Mesenchymal stem cell (in vitro differentiated cells and primary cell): ENCODE data around the gene MYO10.

Source experiments
- DNase-seq: peaks from one replicate; pipeline ENCODE4 v3.0.0-alpha.2; 2013
- H2AFZ ChIP-seq: one replicate; pipeline ENCODE4 v1.6.1; 2013; ENCODE audit warnings: low read depth, mild to moderate bottlenecking, control low read depth, inconsistent platforms, low read length, moderate library complexity
- H2AK5ac ChIP-seq: 2 replicates; pipeline ENCODE4 v1.6.1; 2013; ENCODE audit warnings: low read length, moderate library complexity, mild to moderate bottlenecking, inconsistent platforms; ENCODE audit not compliant: severe bottlenecking
- H2BK120ac ChIP-seq: one replicate; pipeline ENCODE4 v1.6.1; 2013; ENCODE audit warnings: low read depth, mild to moderate bottlenecking, inconsistent platforms, low read length, moderate library complexity
- H2BK12ac ChIP-seq, 2 experiments: one replicate each; pipeline ENCODE4 v1.6.1; 2013; ENCODE audit warnings: inconsistent platforms in 2 of 2, low read length in 2 of 2, mild to moderate bottlenecking in 2 of 2, moderate library complexity in 2 of 2, control low read depth in 1 of 2
- H2BK15ac ChIP-seq: one replicate; pipeline ENCODE4 v1.6.1; 2013; ENCODE audit warnings: mild to moderate bottlenecking, low read depth, inconsistent platforms; ENCODE audit not compliant: poor library complexity, severe bottlenecking
- H2BK5ac ChIP-seq: 2 replicates; pipeline ENCODE4 v1.6.1; 2013; ENCODE audit warnings: low read depth, mild to moderate bottlenecking, low read length, control low read depth, inconsistent platforms; ENCODE audit not compliant: poor library complexity, severe bottlenecking
- H3K14ac ChIP-seq, 2 experiments: one replicate each; pipeline ENCODE4 v1.6.1; 2013; ENCODE audit warnings: inconsistent platforms in 2 of 2, low read length in 2 of 2, control low read depth in 1 of 2, mild to moderate bottlenecking in 1 of 2, moderate library complexity in 1 of 2
- H3K18ac ChIP-seq, 2 experiments: one replicate each; pipeline ENCODE4 v1.6.1; 2013; ENCODE audit warnings: inconsistent platforms in 2 of 2, low read length in 2 of 2, control low read depth in 1 of 2, low read depth in 1 of 2, mild to moderate bottlenecking in 1 of 2
- H3K23ac ChIP-seq, 2 experiments: one replicate each; pipeline ENCODE4 v1.6.1; 2013; ENCODE audit warnings: inconsistent platforms in 2 of 2, low read length in 2 of 2, mild to moderate bottlenecking in 2 of 2, moderate library complexity in 2 of 2, control low read depth in 1 of 2
- H3K27ac ChIP-seq: 2 replicates; pipeline ENCODE4 v1.5.1; 2013; ENCODE audit warnings: mild to moderate bottlenecking, moderate library complexity, low read length, control low read depth, inconsistent platforms; ENCODE audit not compliant: poor library complexity, severe bottlenecking
- H3K27me3 ChIP-seq, 2 experiments: 2 replicates each; pipeline versions ENCODE4 v1.6.1 to v1.7.0; 2013; ENCODE audit warnings: low read length in 2 of 2, mild to moderate bottlenecking in 2 of 2, moderate library complexity in 2 of 2, control low read depth in 1 of 2, inconsistent platforms in 1 of 2; ENCODE audit not compliant: control insufficient read depth in 1 of 2, insufficient read depth in 1 of 2
- H3K36me3 ChIP-seq, 2 experiments: 2 replicates each; pipeline versions ENCODE4 v1.6.1 to v1.7.0; 2013; ENCODE audit warnings: low read length in 2 of 2, control low read depth in 1 of 2, inconsistent platforms in 1 of 2, low read depth in 1 of 2, mild to moderate bottlenecking in 1 of 2; ENCODE audit not compliant: insufficient read depth in 2 of 2, control insufficient read depth in 1 of 2
- H3K4ac ChIP-seq, 2 experiments: one replicate each; pipeline ENCODE4 v1.6.1; 2013; ENCODE audit warnings: inconsistent platforms in 2 of 2, low read length in 2 of 2, mild to moderate bottlenecking in 2 of 2, moderate library complexity in 2 of 2, control low read depth in 1 of 2, low read depth in 1 of 2
- H3K4me1 ChIP-seq: 2 replicates; pipeline ENCODE4 v1.6.1; 2013; ENCODE audit warnings: low read depth, low read length, control low read depth; ENCODE audit not compliant: control insufficient read depth, insufficient read depth
- H3K4me2 ChIP-seq: 2 replicates; pipeline ENCODE4 v1.6.1; 2013; ENCODE audit warnings: low read length, mild to moderate bottlenecking, inconsistent platforms; ENCODE audit not compliant: poor library complexity, severe bottlenecking
- H3K4me3 ChIP-seq, 2 experiments: 2 replicates each; pipeline versions ENCODE4 v1.5.1 to v1.7.0; 2013; ENCODE audit warnings: low read length in 2 of 2, mild to moderate bottlenecking in 2 of 2, control low read depth in 1 of 2, low read depth in 1 of 2; ENCODE audit not compliant: insufficient read depth in 1 of 2
- H3K79me1 ChIP-seq: replicated peaks from 2 replicates; pipeline ENCODE4 v1.6.1; 2013; ENCODE audit warnings: mild to moderate bottlenecking, control low read depth, low read length, inconsistent platforms; ENCODE audit not compliant: poor library complexity, severe bottlenecking
- H3K9ac ChIP-seq: 2 replicates; pipeline ENCODE4 v1.7.0; 2013; ENCODE audit warnings: mild to moderate bottlenecking, low read length, moderate library complexity
- H3K9me3 ChIP-seq: 2 replicates; pipeline ENCODE4 v1.7.0; 2013; ENCODE audit warnings: mild to moderate bottlenecking, low read length; ENCODE audit not compliant: control insufficient read depth
- H4K8ac ChIP-seq: one replicate; pipeline ENCODE4 v1.6.1; 2013; ENCODE audit warnings: inconsistent platforms, mild to moderate bottlenecking, low read length, moderate library complexity
- H4K91ac ChIP-seq: one replicate; pipeline ENCODE4 v1.6.1; 2013; ENCODE audit warnings: mild to moderate bottlenecking, low read length, inconsistent platforms
- WGBS: methylation state at CpG from one replicate; pipeline ENCODE4 v1.1.7; 2013; ENCODE audit warnings: mixed read lengths; 5-methylcytosine and 5-hydroxymethylcytosine counted together

The MYO10 gene

GRCh38 chr5:16884595-16884994, 51.5 kb downstream of the MYO10 start:
- H2BK12ac ChIP-seq = no peak overlapping the region

GRCh38 chr5:16883806-16884205, 52.3 kb downstream of the MYO10 start:
- Histone ChIP-seq H4K8ac (no peak overlapping the region), H2BK12ac (no peak overlapping the region), H3K4me3 (no peak overlapping the region), H4K91ac (no peak overlapping the region), H2BK5ac (no peak overlapping the region), H3K9me3 (no peaks in the 10 kb centered on the region), H2AK5ac (no peak overlapping the region), H2BK120ac (no peak overlapping the region), H3K4ac (no peak overlapping the region), H3K9ac (no peak overlapping the region), H3K23ac (no peak overlapping the region), H3K27me3 (no peaks in the 10 kb centered on the region), H3K4me2 (no peak overlapping the region), H2AFZ (no peak overlapping the region), H3K14ac (no peak overlapping the region), H3K4me1 (peaks cover 9% of the 10 kb centered on the region), H3K79me1 (peaks cover 17% of the 10 kb centered on the region), H3K27ac (no peak overlapping the region), H3K18ac (no peak overlapping the region), H2BK15ac (no peak overlapping the region), H3K36me3 (no peaks in the 10 kb centered on the region)
- DNase-seq = no peak
- WGBS = 84% methylated on average over 6 of the region's 6 CpGs

More at GRCh38 chr5:16884595-16884994, 51.5 kb downstream of the MYO10 start:
- Histone ChIP-seq H3K18ac (no peak overlapping the region), H3K23ac (no peak overlapping the region), H3K9me3 (no peaks in the 10 kb centered on the region), H3K79me1 (peaks cover 17% of the 10 kb centered on the region), H3K4ac (no peak overlapping the region), H3K9ac (no peak overlapping the region), H3K4me3 (no peak overlapping the region), H3K14ac (no peak overlapping the region), H4K8ac (no peak overlapping the region), H3K27ac (no peak overlapping the region), H3K36me3 (no peaks in the 10 kb centered on the region), H3K4me2 (no peak overlapping the region), H2AK5ac (no peak overlapping the region), H2BK15ac (no peak overlapping the region), H2AFZ (no peak overlapping the region), H4K91ac (no peak overlapping the region), H2BK120ac (no peak overlapping the region), H3K27me3 (no peaks in the 10 kb centered on the region), H2BK5ac (no peak overlapping the region), H3K4me1 (peaks cover 12% of the 10 kb centered on the region)
- WGBS = 93% methylated on average over 2 of the region's 4 CpGs
- DNase-seq = no peak

- H3K27me3 ChIP-seq = no peaks in the 10 kb centered on the region
- no peak overlapping the region for H2BK15ac ChIP-seq
- H3K4me3 ChIP-seq = no peak overlapping the region
- no peak overlapping the region for H2BK120ac ChIP-seq
- no peak overlapping the region for H3K27ac ChIP-seq
- H2AK5ac ChIP-seq = peak overlapping the region; percentile 24
- no peak overlapping the region for H3K14ac ChIP-seq
- H2BK12ac ChIP-seq = no peak overlapping the region
- H3K4me1 ChIP-seq = peaks cover 7% of the 10 kb centered on the region
- no peak for DNase-seq
- H3K36me3 ChIP-seq = no peaks in the 10 kb centered on the region
- H3K9ac ChIP-seq = no peak overlapping the region
- no peak overlapping the region for H4K8ac ChIP-seq
- H2AFZ ChIP-seq = no peak overlapping the region
- H3K9me3 ChIP-seq = no peaks in the 10 kb centered on the region
- H3K4me2 ChIP-seq = no peak overlapping the region
- WGBS = 87% methylated on average over 5 of the region's 6 CpGs
- peaks cover 17% of the 10 kb centered on the region for H3K79me1 ChIP-seq
- no peak overlapping the region for H3K23ac ChIP-seq
- H2BK5ac ChIP-seq = no peak overlapping the region
- H3K18ac ChIP-seq = no peak overlapping the region
- peak overlapping the region; percentile 35 for H4K91ac ChIP-seq
- H3K4ac ChIP-seq = peak overlapping the region in 1 of 2 experiments; percentile 51
These were observed 52.9 kb downstream of the MYO10 start for GRCh38 chr5:16883176-16883575.

GRCh38 chr5:16881251-16881650, 54.8 kb downstream of the MYO10 start:
- H3K36me3 ChIP-seq = peaks cover 0 to 6% of the 10 kb centered on the region in 2 experiments
- H2BK12ac ChIP-seq = no peak overlapping the region
- H3K79me1 ChIP-seq = peaks cover 22% of the 10 kb centered on the region

More at GRCh38 chr5:16881251-16881650, 54.8 kb downstream of the MYO10 start:
- Histone ChIP-seq H3K23ac (no peak overlapping the region), H3K27ac (no peak overlapping the region), H3K9ac (no peak overlapping the region), H3K4me3 (no peak overlapping the region), H3K4ac (no peak overlapping the region), H2BK5ac (no peak overlapping the region), H4K8ac (no peak overlapping the region), H3K4me2 (no peak overlapping the region), H3K14ac (no peak overlapping the region), H3K27me3 (no peaks in the 10 kb centered on the region), H2BK15ac (no peak overlapping the region), H2AK5ac (no peak overlapping the region), H3K18ac (no peak overlapping the region), H3K9me3 (no peaks in the 10 kb centered on the region), H2BK120ac (no peak overlapping the region), H4K91ac (no peak overlapping the region), H3K4me1 (peaks cover 6% of the 10 kb centered on the region), H2AFZ (no peak overlapping the region)
- WGBS = 67% methylated on average over 2 of the region's 3 CpGs
- no peak for DNase-seq
